Activated CD4-positive, alpha-beta T cell treated with anti-CD3 and anti-CD28 coated beads for 24 hours (primary cell): Measurements from ENCODE around the gene SPATA31D3.
"Not testable (repeated sequence)": the region's sequence is repeated elsewhere in the genome, so short reads cannot be mapped to it uniquely, and the experiment has no call there.

Experiments used
- DNase-seq, 2 donors: peaks; one replicate each; pipeline ENCODE4 v3.0.0-alpha.2; 2020; ENCODE audit warnings: low read depth in 2 of 2

The SPATA31D3 gene

GRCh38 chr9:81943393-81943792 lies at the start of gene SPATA31D3:
SPATA31D3 (plus strand) TSS chr9:81943500; CDS start chr9:81943586, 86 bp downstream.
- DNase-seq, result not testable (repeated sequence)

- no peak for DNase-seq
Measured at GRCh38 chr9:81893929-81894328, 49.4 kb upstream of the SPATA31D3 start.

GRCh38 chr9:81894891-81895290 lies 48.4 kb upstream of the SPATA31D3 start:
- no peak for DNase-seq

- DNase-seq, result no peak
Measured at GRCh38 chr9:81896070-81896469, 47.2 kb upstream of the SPATA31D3 start.

GRCh38 chr9:81898851-81899250 lies 44.4 kb upstream of the SPATA31D3 start:
- no peak for DNase-seq

GRCh38 chr9:81902196-81902595 lies 41.1 kb upstream of the SPATA31D3 start:
- no peak for DNase-seq

- no peak for DNase-seq
Measured at GRCh38 chr9:81902626-81903025, 40.7 kb upstream of the SPATA31D3 start.

- DNase-seq, result no peak
Measured at GRCh38 chr9:81906671-81907070, 36.6 kb upstream of the SPATA31D3 start.

- no peak for DNase-seq
Measured at GRCh38 chr9:81912135-81912534, 31.2 kb upstream of the SPATA31D3 start.

- DNase-seq, result no peak
Measured at GRCh38 chr9:81915801-81916505, 27.3 kb upstream of the SPATA31D3 start.

GRCh38 chr9:81918507-81918906 lies 24.8 kb upstream of the SPATA31D3 start:
- not testable (repeated sequence) for DNase-seq

GRCh38 chr9:81928305-81928704 lies 15.0 kb upstream of the SPATA31D3 start, which contains the start of gene SPATA31D4:
SPATA31D4 (plus strand) TSS chr9:81928428; CDS start chr9:81928514, 86 bp downstream.
- not testable (repeated sequence) for DNase-seq

GRCh38 chr9:81930147-81930546 lies 13.2 kb upstream of the SPATA31D3 start:
- not testable (repeated sequence) for DNase-seq

- not testable (repeated sequence) for DNase-seq
Measured at GRCh38 chr9:81933547-81933946, 9.8 kb upstream of the SPATA31D3 start.

GRCh38 chr9:81948650-81949049 lies 5.3 kb downstream of the SPATA31D3 start:
- DNase-seq, result not testable (repeated sequence)

- DNase-seq, result no peak
Measured at GRCh38 chr9:81953096-81953495, 9.8 kb downstream of the SPATA31D3 start.

GRCh38 chr9:81955625-81956024 lies 12.3 kb downstream of the SPATA31D3 start:
- no peak for DNase-seq

GRCh38 chr9:81964218-81965171 lies 21.2 kb downstream of the SPATA31D3 start:
- no peak for DNase-seq

GRCh38 chr9:81968026-81968425 lies 24.7 kb downstream of the SPATA31D3 start:
- DNase-seq, result no peak

GRCh38 chr9:81969971-81970370 lies 26.7 kb downstream of the SPATA31D3 start:
- DNase-seq, result no peak

GRCh38 chr9:81971727-81972126 lies 28.4 kb downstream of the SPATA31D3 start:
- DNase-seq, result no peak

- no peak for DNase-seq
Measured at GRCh38 chr9:81974764-81975163, 31.5 kb downstream of the SPATA31D3 start.

- no peak for DNase-seq
Measured at GRCh38 chr9:81976351-81976750, 33.1 kb downstream of the SPATA31D3 start.
